Stimulated activated CD4-positive, alpha-beta T cell treated with anti-CD3 and anti-CD28 coated beads, Interleukin-15, amount 100 ng/mL, for 48 hours (primary cell): ENCODE measurements around the gene MYRIP.
"Not testable (repeated sequence)": the region's sequence is repeated elsewhere in the genome, so short reads cannot be mapped to it uniquely, and the experiment has no call there.

ENCODE experiments used
- DNase-seq, 2 donors: peaks; one replicate each; pipeline ENCODE4 v3.0.0-alpha.2; 2020; ENCODE audit warnings: low read depth in 2 of 2

The MYRIP gene

GRCh38 chr3:40037582-40037981 lies 228.2 kb downstream of the MYRIP start:
- DNase-seq: no peak

- DNase-seq: no peak
Measured at GRCh38 chr3:40042752-40043443, 233.5 kb downstream of the MYRIP start.

GRCh38 chr3:40043444-40043755 lies 234.0 kb downstream of the MYRIP start:
- no peak for DNase-seq

- DNase-seq: no peak
Measured at GRCh38 chr3:40044487-40044886, 235.1 kb downstream of the MYRIP start.

- no peak for DNase-seq
Measured at GRCh38 chr3:40045051-40045450, 235.6 kb downstream of the MYRIP start.

- no peak for DNase-seq
Measured at GRCh38 chr3:40046149-40046548, 236.7 kb downstream of the MYRIP start.

- DNase-seq: no peak
Measured at GRCh38 chr3:40047406-40047805, 238.0 kb downstream of the MYRIP start.

GRCh38 chr3:40053663-40054062 lies 244.3 kb downstream of the MYRIP start:
- DNase-seq: no peak

- DNase-seq: no peak
Measured at GRCh38 chr3:40054568-40055222, 245.3 kb downstream of the MYRIP start.

- DNase-seq: no peak
Measured at GRCh38 chr3:40055361-40055760, 246.0 kb downstream of the MYRIP start.

GRCh38 chr3:40055956-40056355 lies 246.5 kb downstream of the MYRIP start:
- DNase-seq: no peak

GRCh38 chr3:40057077-40057476 lies 247.7 kb downstream of the MYRIP start:
- no peak for DNase-seq

GRCh38 chr3:40057786-40058185 lies 248.4 kb downstream of the MYRIP start:
- DNase-seq: no peak

- DNase-seq: no peak
Measured at GRCh38 chr3:40068636-40069035, 259.2 kb downstream of the MYRIP start.

- DNase-seq: no peak
Measured at GRCh38 chr3:40070816-40071215, 261.4 kb downstream of the MYRIP start.

- DNase-seq: no peak
Measured at GRCh38 chr3:40071683-40072238, 262.4 kb downstream of the MYRIP start.

- no peak for DNase-seq
Measured at GRCh38 chr3:40073310-40074007, 264.1 kb downstream of the MYRIP start.

- not testable (repeated sequence) for DNase-seq
Measured at GRCh38 chr3:40077139-40077538, 267.7 kb downstream of the MYRIP start.

- not testable (repeated sequence) for DNase-seq
Measured at GRCh38 chr3:40077828-40078492, 268.6 kb downstream of the MYRIP start.

- DNase-seq: no peak
Measured at GRCh38 chr3:40078590-40078989, 269.2 kb downstream of the MYRIP start.

GRCh38 chr3:40079203-40079846 lies 269.9 kb downstream of the MYRIP start:
- no peak for DNase-seq

- DNase-seq: no peak
Measured at GRCh38 chr3:40079847-40080240, 270.4 kb downstream of the MYRIP start.
